Measurements from ENCODE around the gene FAM217B.

Gene FAM217B, protein sequence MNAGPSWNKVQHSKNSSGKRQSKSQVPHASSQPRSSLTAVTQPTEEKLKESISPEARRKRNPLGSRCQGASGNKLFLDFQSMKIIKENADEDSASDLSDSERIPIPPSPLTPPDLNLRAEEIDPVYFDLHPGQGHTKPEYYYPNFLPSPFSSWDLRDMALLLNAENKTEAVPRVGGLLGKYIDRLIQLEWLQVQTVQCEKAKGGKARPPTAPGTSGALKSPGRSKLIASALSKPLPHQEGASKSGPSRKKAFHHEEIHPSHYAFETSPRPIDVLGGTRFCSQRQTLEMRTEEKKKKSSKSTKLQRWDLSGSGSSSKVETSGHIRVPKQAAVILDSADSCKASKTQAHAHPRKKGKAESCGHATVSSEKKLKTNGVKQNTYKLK

DNA sequence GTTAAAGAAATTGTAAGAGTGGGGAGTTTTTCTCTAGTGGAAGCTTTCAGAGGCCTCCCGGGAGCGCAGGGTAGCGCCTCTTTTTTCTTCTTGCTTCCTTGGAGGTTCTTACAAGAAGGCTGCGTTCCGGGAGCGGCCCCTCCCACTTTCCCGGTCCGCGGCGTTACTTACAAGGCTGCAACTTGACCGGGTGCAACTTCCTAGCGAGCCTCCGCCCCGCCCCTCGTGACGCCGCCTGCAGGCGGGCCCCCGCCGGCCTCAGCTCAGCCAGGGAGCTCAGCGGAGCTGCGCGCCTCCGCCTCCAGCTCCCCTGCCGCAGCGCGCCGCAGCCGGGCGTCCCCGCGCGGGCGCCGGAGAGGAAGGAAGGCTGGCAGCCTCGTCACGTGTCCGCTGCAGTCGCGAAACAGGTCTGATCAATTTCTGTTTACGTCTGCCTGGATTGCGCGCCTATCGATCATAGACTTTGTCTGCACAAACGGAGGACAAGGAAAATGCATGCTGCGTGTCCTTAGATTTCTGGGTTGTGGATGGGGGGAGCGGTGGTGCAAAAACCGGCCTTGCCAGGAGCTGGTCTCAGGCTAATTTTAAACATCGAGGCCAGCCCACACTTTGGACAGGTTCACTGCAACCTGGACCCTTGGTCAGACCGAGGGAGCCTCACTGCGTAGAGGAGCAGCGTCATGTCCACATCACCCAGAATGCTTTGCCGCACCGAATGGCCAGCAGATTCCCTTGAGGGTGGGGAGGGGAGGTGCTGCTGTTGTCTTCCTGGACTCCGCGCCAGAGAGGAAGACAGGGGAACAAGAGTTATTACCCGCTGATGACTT lies at the start of gene FAM217B, which contains the start of gene PPP1R3D:
Gene FAM217B, plus strand, starts transcription at position 261 of the 827 bp plus-strand sequence. CDS start 3,555 bp downstream, outside the sequence.
Gene PPP1R3D, minus strand, starts transcription at position 177 of the 827 bp plus-strand sequence. CDS start 374 bp downstream, outside the sequence.
- DNase-seq: peak; percentile 75 to 84

DNA sequence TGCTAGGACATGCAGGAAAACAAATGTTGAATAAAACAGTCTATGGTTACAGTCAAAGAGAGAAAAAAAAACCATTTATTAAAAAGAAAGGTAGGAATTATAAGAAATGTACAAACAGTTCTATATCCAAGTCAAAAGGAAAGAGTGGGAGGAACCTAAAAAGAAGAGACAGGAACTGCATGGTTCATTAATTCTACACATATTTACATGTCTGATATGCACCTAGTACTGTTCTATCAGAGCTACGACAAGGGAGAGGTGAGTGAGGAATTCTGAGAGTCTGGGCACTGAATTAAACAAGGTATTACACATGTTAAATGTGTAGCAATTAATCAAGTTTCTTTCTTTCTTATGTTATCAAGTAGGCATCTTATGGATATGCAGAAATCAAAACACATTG lies 48.6 kb upstream of the FAM217B start:
- no peak for DNase-seq

DNA sequence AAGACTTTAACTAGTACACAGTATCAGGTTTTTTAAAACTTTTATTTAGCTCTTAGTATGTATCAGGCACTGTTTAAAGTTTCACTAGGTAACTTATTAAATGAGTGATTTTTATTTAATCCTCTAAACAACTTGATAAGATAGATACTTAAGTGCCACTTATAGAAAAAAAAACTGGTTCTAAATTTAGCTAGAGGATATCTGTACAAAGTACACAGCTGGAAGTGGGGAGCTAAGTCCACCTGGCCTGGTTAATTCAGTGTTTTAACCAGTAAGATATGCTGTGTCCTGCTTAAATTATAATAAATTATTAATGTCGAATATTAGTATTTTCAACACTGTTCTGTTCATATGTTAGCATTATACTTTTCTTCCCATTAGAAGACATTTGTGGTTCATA lies 44.3 kb upstream of the FAM217B start:
- no peak for DNase-seq

DNA sequence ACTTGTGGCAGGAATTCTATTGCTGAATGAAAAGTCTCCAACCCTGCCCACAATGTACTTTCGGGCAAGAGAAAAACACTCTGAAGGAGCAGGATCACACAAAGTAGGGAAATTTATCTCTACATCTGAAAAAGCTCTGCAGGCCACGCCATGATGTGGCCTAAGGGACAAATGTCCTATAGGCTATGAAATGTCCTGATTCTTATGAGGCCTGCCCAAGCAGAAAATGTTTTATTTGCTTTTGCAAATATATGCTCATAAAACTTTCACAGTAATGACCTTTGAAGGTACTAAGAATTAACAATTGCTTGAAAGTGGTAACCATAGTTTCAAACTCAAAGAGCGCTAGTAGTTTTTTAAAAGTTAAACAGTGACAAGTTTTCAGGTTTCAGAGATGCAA lies 37.7 kb upstream of the FAM217B start:
- no peak for DNase-seq

DNA sequence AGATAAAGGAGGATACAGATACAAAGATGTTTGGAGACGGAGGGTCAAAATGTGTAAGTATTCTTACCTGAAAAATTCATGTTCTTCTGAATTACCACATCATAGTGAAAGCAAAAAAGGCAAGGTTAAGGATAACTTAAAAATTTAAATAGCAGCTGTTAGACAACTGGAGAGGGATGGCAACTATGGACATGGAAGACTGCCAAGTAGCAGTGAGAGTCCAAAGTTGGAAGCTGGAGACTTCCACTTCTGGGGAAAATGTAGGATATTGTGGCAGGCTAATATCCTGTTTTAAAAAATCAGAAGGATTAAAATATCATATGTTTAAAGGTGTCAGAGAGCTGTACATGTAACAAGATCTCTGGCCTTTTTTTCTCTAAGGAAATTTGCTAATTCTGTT lies 36.6 kb upstream of the FAM217B start:
- no peak for DNase-seq

DNA sequence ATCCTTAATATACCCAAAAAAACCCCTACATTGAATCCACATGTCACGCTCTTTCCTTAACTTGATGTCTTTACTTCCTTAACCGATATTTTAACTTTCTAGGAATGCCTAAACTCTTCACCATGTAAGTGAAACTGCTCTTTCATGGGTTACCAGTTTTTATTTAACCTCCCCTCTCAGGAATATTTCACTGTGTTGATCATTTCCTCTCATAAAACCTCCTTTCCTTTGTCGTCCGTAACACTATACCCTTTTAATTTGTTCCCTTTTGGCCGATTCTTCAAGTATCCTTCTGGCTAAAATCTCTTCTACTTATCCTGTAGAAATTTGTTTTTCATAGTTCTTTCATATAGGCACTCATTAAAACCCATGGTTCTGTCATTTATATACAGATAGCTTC lies 31.3 kb upstream of the FAM217B start:
- no peak for DNase-seq

DNA sequence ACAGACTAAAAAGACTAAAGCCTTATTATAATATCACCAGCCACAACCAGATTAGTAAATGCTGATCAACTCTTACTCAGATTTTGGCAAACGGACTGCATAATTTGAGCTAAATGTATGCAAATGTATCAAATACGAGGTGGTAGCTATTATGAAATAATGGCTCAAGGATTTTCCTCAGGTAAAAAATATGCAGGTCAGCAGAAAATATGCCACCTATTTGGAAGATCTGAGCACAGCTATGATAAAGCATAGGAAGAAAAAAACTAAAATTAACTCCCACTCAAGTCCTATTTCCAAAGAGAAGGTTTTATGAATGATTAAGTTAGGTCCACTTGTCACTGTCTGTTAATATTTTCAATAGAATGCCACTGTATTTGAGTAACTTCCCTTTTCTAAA lies 29.1 kb upstream of the FAM217B start:
- DNase-seq: no peak

DNA sequence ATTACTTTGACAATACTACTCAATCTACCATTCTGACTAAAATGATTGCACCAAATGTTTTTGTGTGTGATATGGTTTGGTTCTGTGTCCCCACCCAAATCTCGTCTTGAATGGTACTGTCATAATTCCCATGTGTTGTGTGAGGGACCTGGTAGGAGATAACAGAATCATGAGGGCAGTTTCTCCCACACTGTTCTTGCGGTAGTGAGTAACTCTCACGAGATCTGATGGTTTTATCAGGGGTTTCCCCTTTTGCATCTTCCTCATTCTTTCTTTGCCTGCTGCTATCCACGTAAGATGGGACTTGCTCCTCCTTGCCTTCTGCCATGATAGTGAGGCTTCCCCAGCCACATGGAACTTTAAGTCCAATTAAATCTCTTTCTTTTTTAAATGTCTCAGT lies 27.6 kb upstream of the FAM217B start:
- no peak for DNase-seq

DNA sequence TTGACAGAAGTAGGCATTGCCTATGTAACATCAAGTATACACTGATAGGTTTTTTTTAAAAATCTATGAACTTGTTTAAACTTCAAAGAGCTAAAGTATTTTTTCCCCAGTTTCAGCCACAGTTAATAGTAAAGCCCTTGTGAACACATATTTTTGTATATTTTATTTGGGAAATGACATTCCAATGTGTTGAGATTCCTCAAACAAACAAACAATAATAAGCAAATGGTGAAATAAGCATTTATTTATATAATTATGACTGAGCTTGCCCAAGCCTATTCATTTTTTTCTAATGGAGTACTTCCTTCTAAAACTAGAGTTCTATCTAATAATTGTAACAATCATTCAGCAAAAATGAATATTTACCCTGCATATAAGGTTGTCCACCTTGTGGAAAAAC lies 19.2 kb upstream of the FAM217B start:
- DNase-seq: no peak

DNA sequence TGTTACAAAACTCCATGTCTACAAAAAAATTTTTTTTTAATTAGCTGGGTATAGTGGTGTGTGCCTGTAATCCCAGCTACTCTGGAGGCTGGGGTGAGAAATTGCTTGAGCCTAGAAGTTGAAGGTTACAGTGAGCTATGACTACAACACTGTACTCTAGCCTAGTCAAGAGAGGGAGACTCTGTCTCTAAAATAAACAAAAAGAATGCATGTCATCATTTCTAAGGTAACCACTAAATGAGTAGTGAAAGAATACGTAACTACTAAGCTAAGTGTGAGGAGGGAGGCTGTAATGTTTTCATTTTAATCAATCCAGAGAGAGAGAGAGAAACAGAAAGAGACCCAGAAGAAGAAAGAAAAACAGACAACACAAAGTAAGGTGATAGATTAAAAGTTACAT lies 16.7 kb upstream of the FAM217B start:
- no peak for DNase-seq

DNA sequence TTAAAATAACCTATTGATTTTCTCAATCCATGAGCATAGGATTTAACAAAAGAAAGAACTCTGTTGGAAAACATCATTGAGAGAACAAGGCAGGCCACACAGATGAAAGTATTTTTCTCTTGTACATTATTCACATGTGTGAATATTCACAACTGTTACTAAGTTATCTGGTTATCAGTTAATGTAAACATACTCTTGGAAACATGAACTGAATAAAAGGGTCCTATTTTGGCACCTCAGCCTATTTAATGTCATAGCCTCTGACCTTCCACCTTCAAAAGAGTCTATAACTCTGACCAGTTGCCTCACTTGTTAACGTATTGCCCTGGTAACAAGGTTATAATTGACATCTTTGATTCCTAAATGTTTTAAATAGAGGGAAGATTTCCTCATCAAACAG lies 14.8 kb upstream of the FAM217B start:
- DNase-seq: no peak

DNA sequence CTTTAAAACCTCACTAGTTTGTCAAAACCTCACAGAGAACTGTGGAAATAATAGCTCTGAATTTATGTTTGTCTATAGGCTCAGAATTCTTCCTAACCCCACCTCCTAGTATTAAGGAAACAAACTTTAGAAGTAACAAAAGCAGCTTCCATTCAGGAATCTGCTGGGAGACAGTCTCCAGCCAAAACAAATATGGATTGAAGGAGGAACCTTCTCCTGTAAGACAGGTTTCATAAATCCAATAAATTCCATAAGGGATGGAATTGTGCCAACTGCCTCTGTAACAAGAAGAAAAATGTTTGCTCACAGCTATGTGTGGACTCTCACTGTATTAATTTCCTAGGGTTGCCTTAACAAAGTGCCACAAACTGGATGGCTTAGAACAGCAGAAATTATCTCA lies 14.3 kb upstream of the FAM217B start:
- DNase-seq: no peak

DNA sequence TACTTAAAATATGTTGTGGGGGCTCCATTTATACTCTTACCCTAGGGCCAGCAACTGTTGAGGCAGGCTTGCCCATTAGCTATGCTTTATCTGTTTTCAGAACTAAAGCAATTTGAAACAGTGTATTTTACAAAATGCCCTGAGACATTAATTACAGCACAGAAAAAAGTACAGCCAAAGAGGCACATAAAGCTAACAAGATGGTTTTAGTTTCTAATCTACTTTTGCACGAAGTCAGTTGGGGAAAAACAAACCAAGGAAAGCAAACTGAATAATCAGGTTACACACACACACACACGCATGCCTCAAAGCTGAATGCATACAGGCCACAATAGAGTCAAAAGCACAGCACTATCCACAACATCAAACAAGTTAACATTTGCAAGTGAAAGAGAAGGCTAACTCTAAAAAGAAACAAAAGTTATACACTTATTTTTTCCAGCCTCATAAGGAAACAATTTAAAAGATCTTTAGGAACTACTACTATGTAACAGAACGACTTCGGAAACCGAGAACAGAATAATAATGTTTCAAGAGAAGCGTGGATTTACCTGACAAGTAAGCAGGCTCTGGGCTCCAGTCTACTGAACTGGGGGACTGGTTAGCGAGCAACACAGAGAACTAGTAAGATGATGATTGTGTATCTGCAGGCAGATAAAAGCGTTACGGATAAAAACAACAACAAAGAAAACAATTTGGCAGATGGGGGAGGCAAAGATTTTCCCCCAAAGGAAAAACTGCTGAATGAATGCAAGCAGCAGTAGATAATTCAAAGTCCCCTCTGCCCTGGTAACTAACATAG lies 8.5 kb upstream of the FAM217B start:
- DNase-seq: no peak

DNA sequence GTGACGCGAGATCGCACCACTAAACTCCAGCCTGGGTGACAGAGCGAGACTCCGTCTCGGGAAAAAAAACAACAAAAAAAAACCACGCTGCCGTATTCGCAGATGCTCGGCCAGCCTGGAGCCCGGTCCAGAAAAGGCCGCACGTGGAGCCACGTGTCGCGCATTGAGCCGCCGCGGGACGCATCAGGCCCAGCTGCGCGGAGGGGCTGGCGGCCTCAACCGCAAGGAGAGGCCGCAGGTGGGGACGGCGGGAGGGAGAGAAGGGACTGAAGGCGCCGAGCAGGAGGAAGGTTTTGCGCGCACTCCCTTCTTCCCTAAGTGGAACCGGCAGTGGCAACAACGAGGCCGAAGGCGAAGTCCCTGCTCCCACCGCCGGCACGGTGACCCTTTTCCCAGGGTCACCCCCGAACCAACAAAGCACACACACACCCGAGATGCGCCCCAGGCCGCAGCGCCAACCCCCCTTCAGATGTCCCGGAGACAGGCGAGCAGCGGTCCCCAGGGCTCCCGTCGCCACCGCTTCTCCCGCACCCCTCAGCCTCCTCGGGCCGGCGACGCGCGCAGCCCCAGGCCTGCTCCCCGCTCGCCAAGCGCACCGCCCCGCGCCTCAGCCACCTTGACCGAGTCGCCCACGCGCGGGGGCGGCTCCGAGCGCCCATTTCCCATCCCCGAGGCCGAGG lies 7.4 kb upstream of the FAM217B start:
- no peak for DNase-seq

DNA sequence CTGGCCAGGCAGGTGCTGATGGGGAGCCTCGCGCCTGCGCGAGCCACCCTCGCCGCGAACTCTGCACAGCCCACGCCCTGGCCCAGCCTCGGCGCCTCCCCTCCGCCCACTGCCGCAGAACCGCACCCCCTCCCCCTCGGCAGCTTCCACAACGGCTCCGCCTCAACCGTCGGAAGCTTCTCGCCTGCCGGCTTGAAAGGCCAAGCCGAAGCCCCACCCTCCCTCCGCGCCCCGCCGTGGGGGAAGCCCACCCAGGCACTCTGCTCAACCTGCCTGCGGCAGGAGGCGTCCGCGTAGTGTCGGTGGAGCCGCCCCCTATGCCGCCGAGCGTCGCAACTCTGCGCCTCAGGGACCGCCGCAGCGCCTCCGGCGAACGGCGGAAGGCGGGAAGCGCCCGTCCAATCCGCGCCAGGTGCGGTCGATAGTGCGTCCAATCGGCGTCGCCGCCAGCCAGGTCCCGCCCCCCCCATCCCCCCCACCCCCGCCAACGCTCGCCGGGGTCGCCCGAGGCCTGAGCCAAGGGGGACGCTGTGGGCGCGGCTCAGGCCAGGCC lies 6.8 kb upstream of the FAM217B start, which contains the start of gene SYCP2:
Gene SYCP2, minus strand, starts transcription at position 342 of the 553 bp plus-strand sequence. CDS start 11,224 bp downstream, outside the sequence.
- DNase-seq: no peak

DNA sequence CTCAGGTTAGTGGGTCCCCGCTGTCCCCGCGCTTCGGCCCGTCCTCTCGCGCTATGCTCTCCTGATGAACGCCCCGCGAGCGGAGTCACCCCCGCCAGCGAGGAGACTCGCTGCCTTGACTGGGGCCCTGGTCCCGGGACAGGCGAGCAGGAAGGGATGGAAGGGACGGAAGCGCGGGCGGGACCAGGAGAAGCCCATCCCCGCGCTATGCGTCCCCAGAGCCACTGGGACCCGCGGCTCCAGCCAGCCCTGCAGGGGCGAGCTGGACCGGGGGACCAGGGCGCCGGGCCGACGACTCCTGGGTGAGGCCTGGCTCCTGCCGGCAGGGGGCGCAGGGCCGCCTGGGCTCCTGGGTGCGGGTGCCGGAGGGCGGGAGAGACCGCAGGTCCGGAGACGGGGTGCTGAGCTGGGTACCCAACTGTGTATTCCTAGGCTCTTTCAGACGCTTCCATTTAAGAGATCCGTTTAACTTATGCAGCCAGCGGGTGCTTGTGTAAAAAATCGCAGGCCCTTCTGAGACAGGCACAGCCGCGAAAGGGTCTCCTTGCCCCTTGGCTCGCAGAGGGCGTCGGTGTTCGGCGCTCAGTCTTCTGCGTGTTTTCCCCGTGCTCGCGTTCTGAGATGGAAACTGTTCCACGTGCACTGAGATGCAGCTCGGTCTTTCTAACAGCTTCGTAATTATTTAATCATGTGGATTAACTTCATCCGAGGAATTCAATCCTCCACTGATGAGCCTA lies 6.2 kb upstream of the FAM217B start:
- peak; percentile 44 to 65 for DNase-seq

DNA sequence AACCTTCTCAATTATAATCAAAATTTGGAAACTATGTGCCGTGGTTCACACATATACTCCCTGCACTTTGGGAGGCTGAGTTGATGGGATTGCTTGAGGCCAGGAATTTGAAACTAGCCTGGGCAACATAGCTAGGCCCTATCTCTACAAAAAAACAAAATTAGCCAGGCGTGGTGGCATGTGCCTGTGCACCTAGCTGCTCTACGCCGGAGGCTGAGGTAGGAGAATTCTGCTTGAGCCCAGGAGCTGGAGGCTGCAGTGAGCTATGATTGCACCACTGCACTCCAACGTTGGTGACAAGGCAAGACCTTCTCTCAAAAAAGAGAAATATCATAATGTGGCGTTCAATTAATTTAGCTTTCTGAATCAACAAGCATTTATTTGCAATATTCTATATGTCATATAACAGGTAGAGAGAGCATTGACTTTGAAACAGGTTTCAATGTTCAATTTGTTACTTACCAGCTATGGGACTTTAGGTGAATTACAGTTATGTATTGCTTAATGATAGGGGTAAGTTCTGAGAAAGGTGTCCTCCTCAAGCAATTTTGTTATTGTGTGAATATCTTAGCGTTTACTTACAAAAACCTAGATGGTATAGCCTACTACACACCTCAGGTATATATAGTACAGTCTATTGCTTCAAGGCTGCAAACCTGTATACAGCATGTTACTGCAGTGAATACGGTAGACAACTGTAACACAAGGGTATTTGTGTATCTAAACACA lies 4.6 kb upstream of the FAM217B start:
- DNase-seq: no peak

DNA sequence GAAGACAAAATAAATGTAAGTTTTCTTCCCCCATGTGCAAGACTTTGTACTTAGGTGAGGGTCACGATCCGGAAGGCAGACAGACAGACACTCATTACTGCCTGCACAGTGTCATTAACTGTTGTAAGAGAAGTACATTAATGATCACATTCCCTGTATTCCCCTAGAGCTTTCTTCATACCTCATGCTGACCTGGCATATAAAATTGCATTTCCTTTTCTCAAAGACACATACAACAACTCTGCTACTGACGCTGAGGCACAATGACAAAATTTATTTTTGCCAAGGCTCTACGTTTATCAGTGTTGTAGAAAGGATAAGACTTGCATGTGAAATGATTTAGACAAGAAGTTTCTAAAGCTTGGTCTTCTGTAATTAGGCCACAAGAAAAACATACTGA lies 3.8 kb upstream of the FAM217B start:
- DNase-seq: no peak

DNA sequence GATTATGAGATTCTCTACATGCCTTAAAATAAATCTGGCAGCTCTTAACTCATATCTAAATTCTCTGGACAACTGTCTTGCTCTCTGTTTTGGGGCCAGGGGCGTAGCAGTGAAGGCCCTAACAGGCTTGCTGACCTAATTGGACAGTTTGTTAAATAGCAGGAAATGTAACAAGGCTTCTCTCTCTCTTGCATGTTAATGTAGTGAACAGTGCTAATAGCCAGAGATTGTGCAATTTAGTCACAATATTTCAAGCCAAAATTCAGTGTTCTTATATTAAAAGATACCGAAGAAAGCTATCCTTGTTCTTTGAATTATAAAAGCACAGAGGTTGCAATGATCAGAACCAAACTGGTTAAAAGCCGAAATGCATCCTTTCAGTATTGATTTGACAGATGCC lies 3.0 kb upstream of the FAM217B start:
- DNase-seq: no peak

DNA sequence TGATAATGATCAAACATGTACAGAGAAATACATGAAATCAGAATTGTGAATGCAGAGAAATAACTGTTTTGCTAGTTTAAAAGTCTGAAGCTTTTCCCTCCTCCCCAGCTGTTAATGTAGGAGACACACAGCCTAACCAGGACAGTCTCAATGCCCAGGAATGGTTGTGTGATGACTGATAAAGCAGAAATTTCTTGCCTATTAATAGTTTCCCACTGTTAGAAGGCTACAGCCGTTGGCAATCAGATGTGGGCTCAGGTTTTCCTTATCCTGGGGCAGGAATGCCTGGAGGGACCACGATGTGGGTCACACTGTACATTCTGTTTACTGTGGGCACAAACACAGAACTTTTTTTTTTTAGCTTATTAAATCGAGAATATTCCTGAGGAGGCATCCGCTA lies 2.0 kb upstream of the FAM217B start:
- DNase-seq: no peak

DNA sequence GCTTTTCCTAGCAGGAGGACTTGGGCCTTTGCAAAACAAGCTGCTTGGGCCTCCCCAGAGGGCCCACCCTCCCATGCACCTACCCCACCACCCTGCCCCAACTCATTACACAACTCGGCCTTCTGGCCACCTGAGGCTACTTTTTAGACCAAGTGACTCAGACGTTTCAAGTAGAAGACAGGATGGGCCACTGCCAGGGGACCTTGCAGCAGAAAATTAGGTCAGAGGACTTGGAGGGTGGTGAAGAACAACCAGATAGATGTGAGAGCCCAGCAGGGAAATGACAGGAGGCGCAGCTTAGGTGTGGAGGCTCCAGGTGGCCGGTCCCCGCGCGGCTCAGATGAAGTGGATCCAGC lies 1.5 kb upstream of the FAM217B start:
- no peak for DNase-seq
